WI38 (cell line): ENCODE data around the gene FST.

Experiments
- H3K4me3 ChIP-seq: 2 replicates; pipeline ENCODE4 v1.5.1; 2011; ENCODE audit warnings: low read depth, mild to moderate bottlenecking, control low read depth, low read length
- CTCF ChIP-seq: IDR thresholded peaks from 2 replicates; pipeline ENCODE4 v1.5.1; 2012; ENCODE audit warnings: low read depth, mild to moderate bottlenecking, control low read depth, low read length

FST gene

DNA sequence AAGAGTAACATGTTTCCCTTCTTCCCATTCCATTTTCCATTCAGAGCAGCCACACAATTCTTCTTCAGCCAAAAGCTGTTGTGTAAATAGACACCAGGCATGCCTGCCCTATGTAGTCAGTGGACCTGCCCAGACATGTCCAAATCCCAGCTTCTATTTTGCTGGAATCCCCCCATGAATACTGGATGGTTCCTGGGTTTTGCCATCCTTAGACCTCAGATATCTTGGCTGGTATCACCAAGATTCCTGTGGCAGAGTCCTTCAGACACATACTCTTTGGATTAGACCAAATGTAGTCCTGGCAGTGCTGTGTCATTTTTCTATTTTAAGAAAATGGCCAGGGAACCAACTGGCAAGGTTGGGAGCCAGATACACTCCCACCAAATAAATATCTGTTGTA lies 10.3 kb downstream of the FST start:
- TF ChIP-seq CTCF, result no peak
- no peak overlapping the region; the same call in 1 of the 2 replicates for H3K4me3 ChIP-seq

- no peak overlapping the region for H3K4me3 ChIP-seq
- TF ChIP-seq CTCF, result no peak
Measured at GRCh38 chr5:53501054-53501453, 20.6 kb downstream of the FST start.

DNA sequence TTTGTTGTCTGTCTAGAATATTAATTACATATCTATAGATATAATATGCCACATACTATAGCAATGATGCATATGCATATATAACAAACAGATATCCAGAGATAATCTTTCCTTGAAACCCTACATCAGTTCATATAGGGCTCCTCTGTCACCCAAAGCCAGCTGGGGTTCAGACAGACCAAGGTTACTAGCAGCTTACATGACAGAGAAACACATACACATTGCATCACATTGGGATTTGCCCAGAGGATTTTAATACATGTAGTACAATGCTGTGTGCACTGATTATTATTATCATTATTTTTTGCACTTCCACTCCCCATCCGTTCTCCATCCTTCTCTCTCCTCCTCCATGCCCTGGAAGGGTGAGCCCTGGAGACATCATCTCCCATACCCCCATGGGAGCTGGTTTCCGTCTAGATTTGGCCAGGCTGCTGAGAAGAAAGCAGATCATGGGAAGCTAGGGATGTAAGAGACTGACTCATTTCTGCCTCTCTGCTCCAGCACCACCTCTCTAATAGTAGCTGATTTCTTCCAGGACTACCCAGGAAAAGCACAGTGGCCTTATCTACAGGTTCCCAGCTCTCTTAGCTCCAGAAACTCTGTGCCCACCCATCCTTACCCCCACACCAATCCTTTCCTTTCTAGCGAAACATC lies 23.3 kb downstream of the FST start:
- H3K4me3 ChIP-seq, result no peak overlapping the region
- no peak for TF ChIP-seq CTCF

- no peak for TF ChIP-seq CTCF
- no peak overlapping the region for H3K4me3 ChIP-seq
Measured at GRCh38 chr5:53507013-53507412, 26.6 kb downstream of the FST start.

DNA sequence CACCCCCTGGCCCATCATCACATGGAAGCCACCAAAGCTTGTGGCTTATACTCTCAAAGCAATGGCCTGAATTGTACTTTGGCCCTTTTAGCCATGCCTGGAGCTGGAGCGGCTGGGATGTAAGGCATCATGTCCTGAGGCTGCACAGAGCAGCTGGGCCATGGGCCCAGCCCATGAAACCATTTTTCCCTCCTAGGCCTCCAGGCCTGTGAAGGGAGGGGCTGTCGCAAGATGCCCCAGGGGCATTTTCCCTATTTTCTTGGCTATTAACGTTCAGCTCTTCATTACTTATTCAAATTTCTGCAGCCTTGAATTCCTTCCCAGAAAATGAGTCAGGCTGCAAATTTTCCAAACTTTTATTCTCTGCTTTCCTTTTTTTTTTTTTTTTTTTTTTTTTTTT lies 27.7 kb downstream of the FST start:
- H3K4me3 ChIP-seq, result no peak overlapping the region
- TF ChIP-seq CTCF, result no peak

DNA sequence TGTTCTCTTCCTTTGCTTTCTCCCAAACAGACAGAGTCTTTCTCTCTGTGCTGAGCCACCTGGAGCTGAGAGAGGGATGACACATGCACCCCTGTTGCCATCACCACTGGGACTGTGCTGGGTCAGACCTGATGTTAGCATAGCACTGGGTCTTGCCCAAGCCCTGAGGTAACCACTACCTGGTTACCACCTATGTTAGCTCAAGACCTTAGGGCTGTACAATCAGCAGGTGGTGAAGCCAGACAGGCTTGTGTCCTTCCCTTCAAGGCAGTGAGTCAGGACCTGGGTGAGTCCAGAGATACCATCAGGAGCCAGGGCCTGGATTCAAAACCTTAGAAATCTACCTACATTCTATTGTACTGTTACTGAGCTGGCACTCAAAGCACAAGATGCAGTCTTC lies 32.1 kb downstream of the FST start:
- H3K4me3 ChIP-seq, result no peak overlapping the region
- TF ChIP-seq CTCF, result no peak

DNA sequence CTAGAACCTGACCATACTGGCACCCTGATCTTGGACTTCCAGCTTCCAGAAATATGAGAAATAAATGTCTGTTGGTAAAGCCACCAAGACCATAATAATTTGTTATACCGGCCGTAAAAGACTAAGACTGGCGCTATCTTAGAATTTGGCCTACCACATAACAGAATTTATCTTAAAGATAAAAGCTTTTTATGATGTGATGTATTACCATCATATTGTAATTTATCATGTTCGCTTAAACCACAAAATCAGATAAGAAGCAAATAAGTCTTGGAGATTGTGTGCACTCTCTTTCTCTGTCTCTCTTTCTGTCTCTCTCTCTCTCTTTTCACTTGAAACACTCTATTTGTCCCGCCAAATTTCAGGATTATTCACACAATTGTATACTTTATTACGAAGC lies 35.6 kb downstream of the FST start:
- TF ChIP-seq CTCF, result no peak
- H3K4me3 ChIP-seq, result no peak overlapping the region
